CD4-positive, alpha-beta T cell (primary cell): Measurements from ENCODE around the gene PDGFC. TPM values are rescaled to one million over a fixed set of nuclear protein-coding genes. Genes with fewer than 3 reads are reported as not detected.

Experiments used
- ATAC-seq: fragments of 200-7000 bp; cut with Tn5 transposase; one replicate; pipeline ENCODE4 v1.10.0; 2022; ENCODE audit warnings: mild to moderate bottlenecking; ENCODE audit not compliant: poor library complexity
- CTCF ChIA-PET: fragments of 350-600 bp; sonication (Branson Sonifier 250); formaldehyde crosslinking; loops from one replicate; lab custom pipeline; 2021; ENCODE audit warnings: antibody characterized with exemption, inconsistent platforms; lab: Charles Lee
- POLR2A ChIA-PET: fragments of 350-600 bp; sonication (Branson Sonifier 250); formaldehyde crosslinking; loops from one replicate; lab custom pipeline; 2021; ENCODE audit warnings: antibody characterized with exemption, inconsistent platforms; lab: Charles Lee
- DNase-seq, 14 experiments: peaks; one replicate each; pipeline ENCODE4 v3.0.0-alpha.2; 2013 to 2020; ENCODE audit warnings: mixed read lengths in 2 of 14
- H3K27ac ChIP-seq, 2 donors: one replicate each; pipeline versions ENCODE4 v1.5.1 to v1.7.0; 2013; ENCODE audit warnings: low read length in 2 of 2, low read depth in 1 of 2, mild to moderate bottlenecking in 1 of 2
- H3K27me3 ChIP-seq, 2 experiments: 1 replicate in 1 of 2; 2 replicates in 1 of 2; pipeline versions ENCODE4 v1.6.1 to v1.7.0; 2013; ENCODE audit warnings: low read length in 2 of 2, control low read depth in 1 of 2, mild to moderate bottlenecking in 1 of 2, moderate library complexity in 1 of 2; ENCODE audit not compliant: insufficient read depth in 2 of 2, control insufficient read depth in 1 of 2
- H3K36me3 ChIP-seq: one replicate; pipeline ENCODE4 v1.6.1; 2013; ENCODE audit warnings: low read length, control low read depth; ENCODE audit not compliant: insufficient read depth
- H3K4me1 ChIP-seq: one replicate; pipeline ENCODE4 v1.6.1; 2013; ENCODE audit warnings: low read length, control low read depth; ENCODE audit not compliant: insufficient read depth
- H3K4me3 ChIP-seq: one replicate; pipeline ENCODE4 v1.5.1; 2013; ENCODE audit warnings: mild to moderate bottlenecking, low read length, moderate library complexity
- H3K9me3 ChIP-seq, 2 experiments: 1 replicate in 1 of 2; 2 replicates in 1 of 2; pipeline versions ENCODE4 v1.6.1 to v1.7.0; 2013; ENCODE audit warnings: low read length in 2 of 2, mild to moderate bottlenecking in 2 of 2, control low read depth in 1 of 2, moderate library complexity in 1 of 2; ENCODE audit not compliant: control insufficient read depth in 1 of 2, insufficient read depth in 1 of 2
- H3K27ac Mint-ChIP-seq: one replicate; pipeline ENCODE4 v1.8.0; 2020; ENCODE audit warnings: mixed read lengths
- H3K27me3 Mint-ChIP-seq: one replicate; pipeline ENCODE4 v1.8.0; 2021; ENCODE audit warnings: mixed read lengths
- H3K36me3 Mint-ChIP-seq: one replicate; pipeline ENCODE4 v1.8.0; 2021; ENCODE audit warnings: low read depth, mixed read lengths
- H3K4me1 Mint-ChIP-seq: one replicate; pipeline ENCODE4 v1.8.0; 2021; ENCODE audit warnings: low read depth, mixed read lengths
- H3K4me3 Mint-ChIP-seq: one replicate; pipeline ENCODE4 v1.8.0; 2020; ENCODE audit warnings: mild to moderate bottlenecking, mixed read lengths
- H3K9me3 Mint-ChIP-seq: one replicate; pipeline ENCODE4 v1.8.0; 2020; ENCODE audit warnings: mixed read lengths
- CTCF ChIP-seq: fragments of 200-600 bp; IDR thresholded peaks from one replicate; pipeline ENCODE4 v1.8.0; 2022; ENCODE audit warnings: antibody characterized with exemption, mild to moderate bottlenecking
- intact Hi-C, 2 experiments: fragments of 100-400 bp; cut with DNase I in 1 of 2; cut with micrococcal nuclease in 1 of 2; formaldehyde crosslinking; loops; one replicate each; pipeline versions ENCODE4 v1.15.1 to v1.9.0; 2023 to 2025; cut with DNase I, micrococcal nuclease
- total RNA-seq, 174 experiments: library from RNA in 2 of 174; stranded (reverse) in 2 of 174; gene quantifications; one replicate each; pipeline ENCODE4 v1.2.3 and lab custom pipeline; 2021 to 2026

PDGFC gene
- total RNA-seq, 2 experiments from 2014 or later: not detected

GRCh38 chr4:156788782-156789181 is 182.8 kb downstream of the PDGFC start:
- no peak overlapping the region for H3K4me3 Mint-ChIP-seq
- no peaks in the 10 kb centered on the region for H3K4me1 ChIP-seq
- peaks cover 2% of the 10 kb centered on the region for H3K9me3 Mint-ChIP-seq
- no peak overlapping the region for H3K27ac ChIP-seq
- no peaks in the 10 kb centered on the region for H3K27me3 ChIP-seq
- DNase-seq (no peak), ATAC-seq (no peak)
- no peaks in the 10 kb centered on the region for H3K36me3 ChIP-seq
- H3K27me3 Mint-ChIP-seq: no peaks in the 10 kb centered on the region
- H3K4me1 Mint-ChIP-seq: no peaks in the 10 kb centered on the region
- no peaks in the 10 kb centered on the region for H3K36me3 Mint-ChIP-seq
- no peak for TF ChIP-seq CTCF
- no peak overlapping the region for H3K27ac Mint-ChIP-seq
- intact Hi-C loops: no loop called here
- ChIA-PET POLR2A (no interaction called here), CTCF (no interaction called here)
- H3K9me3 ChIP-seq: peaks cover 0 to 4% of the 10 kb centered on the region in 2 experiments
- H3K4me3 ChIP-seq: no peak overlapping the region

GRCh38 chr4:156786713-156787112 is 184.9 kb downstream of the PDGFC start:
- no peaks in the 10 kb centered on the region for H3K36me3 Mint-ChIP-seq
- POLR2A ChIA-PET: no interaction called here
- intact Hi-C loops: no loop called here
- Histone ChIP-seq H3K27ac (no peak overlapping the region), H3K4me3 (no peak overlapping the region), H3K36me3 (no peaks in the 10 kb centered on the region), H3K4me1 (no peaks in the 10 kb centered on the region), H3K9me3 (peaks cover 0 to 4% of the 10 kb centered on the region in 2 experiments), H3K27me3 (no peaks in the 10 kb centered on the region)
- no peak overlapping the region for H3K27ac Mint-ChIP-seq
- no peaks in the 10 kb centered on the region for H3K27me3 Mint-ChIP-seq
- H3K4me1 Mint-ChIP-seq: no peaks in the 10 kb centered on the region
- no peak for TF ChIP-seq CTCF
- DNase-seq (no peak), ATAC-seq (no peak)
- peaks cover 3% of the 10 kb centered on the region for H3K9me3 Mint-ChIP-seq
- H3K4me3 Mint-ChIP-seq: no peak overlapping the region
- CTCF ChIA-PET: no interaction called here

- H3K36me3 ChIP-seq: no peaks in the 10 kb centered on the region
- H3K4me3 ChIP-seq: no peak overlapping the region
- intact Hi-C loops: no loop called here
- no peaks in the 10 kb centered on the region for H3K27me3 ChIP-seq
- H3K27me3 Mint-ChIP-seq: no peaks in the 10 kb centered on the region
- H3K4me3 Mint-ChIP-seq: no peak overlapping the region
- H3K27ac Mint-ChIP-seq: no peak overlapping the region
- H3K9me3 Mint-ChIP-seq: peaks cover 3% of the 10 kb centered on the region
- no peak for ATAC-seq
- TF ChIP-seq CTCF: no peak
- ChIA-PET CTCF (no interaction called here), POLR2A (no interaction called here)
- no peak overlapping the region for H3K27ac ChIP-seq
- no peaks in the 10 kb centered on the region for H3K4me1 Mint-ChIP-seq
- no peaks in the 10 kb centered on the region for H3K4me1 ChIP-seq
- H3K9me3 ChIP-seq: peaks cover 0 to 4% of the 10 kb centered on the region in 2 experiments
- no peak for DNase-seq
- H3K36me3 Mint-ChIP-seq: no peaks in the 10 kb centered on the region
Measured at GRCh38 chr4:156784970-156785369, 186.6 kb downstream of the PDGFC start.
